Cardiac muscle cell (in vitro differentiated cells and primary cell): ENCODE data around the gene RAET1G. TPM values are rescaled to one million over a fixed set of nuclear protein-coding genes. Genes with fewer than 3 reads are reported as not detected.
"Not testable (repeated sequence)": the region's sequence is repeated elsewhere in the genome, so short reads cannot be mapped to it uniquely, and the experiment has no call there.

Experiments
- DNase-seq, 2 donors: peaks; one replicate each; pipeline versions ENCODE4 v3.0.0 to v3.0.0-alpha.2; 2010 to 2017; ENCODE audit warnings: low read depth in 1 of 2, low spot score in 1 of 2
- H3K27ac ChIP-seq: fragments of 200-600 bp; sonication (generic); 2 replicates; pipeline ENCODE4 v1.5.1; 2016
- H3K27me3 ChIP-seq: fragments of 200-600 bp; sonication (generic); 2 replicates; pipeline ENCODE4 v1.6.0; 2016; ENCODE audit warnings: control low read depth
- H3K36me3 ChIP-seq: fragments of 200-600 bp; sonication (generic); 2 replicates; pipeline ENCODE4 v1.5.1; 2016; ENCODE audit warnings: control low read depth
- H3K4me1 ChIP-seq: fragments of 200-600 bp; sonication (generic); 2 replicates; pipeline ENCODE4 v1.8.1; 2017; ENCODE audit warnings: low read depth, mild to moderate bottlenecking, mixed run types
- H3K4me3 ChIP-seq: fragments of 200-600 bp; sonication (generic); 2 replicates; pipeline ENCODE4 v1.5.1; 2016; ENCODE audit warnings: mild to moderate bottlenecking
- H3K9me3 ChIP-seq: fragments of 200-600 bp; sonication (generic); 2 replicates; pipeline ENCODE4 v1.5.1; 2017; ENCODE audit warnings: low read depth, mild to moderate bottlenecking, control low read depth
- CTCF ChIP-seq: IDR thresholded peaks from 2 replicates; pipeline ENCODE4 v1.5.1; 2012; ENCODE audit warnings: low read depth, mild to moderate bottlenecking, low read length
- polyA plus RNA-seq: library from polyadenylated mRNA; unstranded; fragments of >200 nt; fragmentation: Nextera tagmentation; extraction: Ambion mirVana; gene quantifications from 2 replicates; pipeline ENCODE4 v1.2.1, GENCODE V29; 2016
- total RNA-seq: library from RNA; depleted of rRNA; stranded (reverse); fragments of >200 nt; gene quantifications from 2 replicates; pipeline ENCODE4 v1.2.3, GENCODE V29; 2016

The RAET1G gene
- total and polyA plus RNA-seq, 2 experiments from 2014 or later: not detected

GRCh38 chr6:149909701-149910470, 13.0 kb downstream of the RAET1G start:
- no peaks in the 10 kb centered on the region for H3K4me1 ChIP-seq
- no peak for DNase-seq
- no peak overlapping the region for H3K27ac ChIP-seq

GRCh38 chr6:149908480-149908879, 14.4 kb downstream of the RAET1G start:
- DNase-seq, H3K4me1 ChIP-seq: not testable (repeated sequence)

More at GRCh38 chr6:149909701-149910470, 13.0 kb downstream of the RAET1G start:
- H3K27me3 ChIP-seq: peaks cover 16% of the 10 kb centered on the region
- H3K9me3 ChIP-seq: no peaks in the 10 kb centered on the region
- TF ChIP-seq CTCF: no peak
- H3K36me3 ChIP-seq: no peaks in the 10 kb centered on the region
- no peak overlapping the region for H3K4me3 ChIP-seq

GRCh38 chr6:149907317-149907716, 15.6 kb downstream of the RAET1G start:
- no peak overlapping the region for H3K4me3 ChIP-seq
- no peak for TF ChIP-seq CTCF
- H3K4me1 ChIP-seq: no peaks in the 10 kb centered on the region
- H3K27ac ChIP-seq: no peak overlapping the region
- DNase-seq: no peak
- peaks cover 4% of the 10 kb centered on the region for H3K27me3 ChIP-seq
- no peaks in the 10 kb centered on the region for H3K36me3 ChIP-seq
- no peaks in the 10 kb centered on the region for H3K9me3 ChIP-seq

More at GRCh38 chr6:149908480-149908879, 14.4 kb downstream of the RAET1G start:
- H3K4me3 ChIP-seq, H3K27ac ChIP-seq, H3K27me3 ChIP-seq, H3K36me3 ChIP-seq, H3K9me3 ChIP-seq: not testable (repeated sequence)

GRCh38 chr6:149906405-149906804, 16.5 kb downstream of the RAET1G start:
- H3K4me3 ChIP-seq: no peak overlapping the region
- H3K9me3 ChIP-seq: no peaks in the 10 kb centered on the region
- no peaks in the 10 kb centered on the region for H3K4me1 ChIP-seq
- H3K36me3 ChIP-seq: no peaks in the 10 kb centered on the region
- H3K27me3 ChIP-seq: peaks cover 1% of the 10 kb centered on the region
- no peak overlapping the region for H3K27ac ChIP-seq
- no peak for TF ChIP-seq CTCF
- no peak for DNase-seq

GRCh38 chr6:149905911-149906371, 17.0 kb downstream of the RAET1G start:
- Histone ChIP-seq H3K4me1 (no peaks in the 10 kb centered on the region), H3K9me3 (no peaks in the 10 kb centered on the region), H3K36me3 (no peaks in the 10 kb centered on the region), H3K4me3 (no peak overlapping the region), H3K27ac (no peak overlapping the region), H3K27me3 (no peaks in the 10 kb centered on the region)
- DNase-seq: no peak
- TF ChIP-seq CTCF: no peak

GRCh38 chr6:149905371-149905910, 17.5 kb downstream of the RAET1G start:
- no peak for DNase-seq
- Histone ChIP-seq H3K4me1 (no peaks in the 10 kb centered on the region), H3K9me3 (no peaks in the 10 kb centered on the region), H3K27me3 (no peaks in the 10 kb centered on the region), H3K36me3 (no peaks in the 10 kb centered on the region), H3K4me3 (no peak overlapping the region), H3K27ac (no peak overlapping the region)
- TF ChIP-seq CTCF: no peak
